HepG2 (cell line): ENCODE data around the gene CAMK4. TPM values are rescaled to one million over a fixed set of nuclear protein-coding genes. Genes with fewer than 3 reads are reported as not detected.
A peak's percentile ranks its signal among the peaks of the same experiment; 100 is the strongest.

Experiments used
- ATAC-seq: fragments of 200-7000 bp; cut with Tn5 transposase; 3 replicates; pipeline ENCODE4 v1.9.1; 2020; ENCODE audit warnings: mild to moderate bottlenecking, moderate library complexity
- BruUV-seq: library from RNA; stranded (reverse); fragments of 400-500 nt; replicated peaks from 2 replicates; lab custom pipeline; 2021; lab: Mats Ljungman, UMichigan
- CTCF ChIA-PET: fragments of 300-600 bp; formaldehyde crosslinking; extraction: SDS; loops from one replicate; lab custom pipeline; 2021; ENCODE audit warnings: low total read pairs, inconsistent platforms, low intra/inter-chr PET ratio; lab: Yijun Ruan, JAX
- POLR2A ChIA-PET: fragments of 350-600 bp; sonication (Branson Sonifier 250); formaldehyde crosslinking; loops from one replicate; lab custom pipeline; 2020; ENCODE audit warnings: antibody characterized with exemption, inconsistent platforms; lab: Yijun Ruan, JAX
- DNase-seq: peaks from one replicate; pipeline ENCODE4 v3.0.0-alpha.2; 2015; ENCODE audit warnings: low spot score
- FAIRE-seq: peaks from 3 replicates; lab custom pipeline; 2011; peaks lifted over from hg19 to GRCh38; lab: Jason Lieb, UNC
- H2AFZ ChIP-seq: one replicate; pipeline ENCODE4 v1.6.1; 2011; ENCODE audit warnings: low read length, inconsistent platforms
- H3K27ac ChIP-seq: fragments of 300-600 bp; 3 replicates; pipeline ENCODE4 v1.8.0; 2011; ENCODE audit warnings: mixed run types, mild to moderate bottlenecking, mixed read lengths, low read length, inconsistent platforms; ENCODE audit not compliant: insufficient read depth; ENCODE audit errors: extremely low read length
- H3K27me3 ChIP-seq, 2 experiments: fragments of 200-600 bp in 1 of 2; 2 replicates in 1 of 2; 3 replicates in 1 of 2; pipeline versions ENCODE4 v1.6.0 to v1.8.0; 2011; ENCODE audit warnings: low read length in 2 of 2, mild to moderate bottlenecking in 2 of 2, moderate library complexity in 2 of 2, inconsistent platforms in 1 of 2; ENCODE audit not compliant: insufficient read depth in 2 of 2, control insufficient read depth in 1 of 2
- H3K36me3 ChIP-seq, 2 experiments: fragments of 200-600 bp in 1 of 2; replicated peaks in 1 of 2; 2 replicates in 1 of 2; 3 replicates in 1 of 2; pipeline versions ENCODE4 v1.5.1 to v1.8.0; 2011; ENCODE audit warnings: low read length in 2 of 2, inconsistent platforms in 1 of 2; ENCODE audit not compliant: insufficient read depth in 2 of 2, control insufficient read depth in 1 of 2
- H3K4me1 ChIP-seq: 2 replicates; pipeline ENCODE4 v1.5.1; 2012; ENCODE audit warnings: low read length, inconsistent platforms; ENCODE audit not compliant: insufficient read depth
- H3K4me2 ChIP-seq: 2 replicates; pipeline ENCODE4 v1.6.0; 2011; ENCODE audit warnings: low read depth, low read length, inconsistent platforms
- H3K4me3 ChIP-seq, 3 experiments: fragments of 200-600 bp in 1 of 3; sonication (generic), shearing (Covaris generic) in 1 of 3; replicated peaks in 1 of 3; 2 replicates each; pipeline ENCODE4 v1.5.1; 2011 to 2016; ENCODE audit warnings: low read length in 3 of 3, inconsistent platforms in 2 of 3, low read depth in 2 of 3, mild to moderate bottlenecking in 2 of 3, control low read depth in 1 of 3, mixed read lengths in 1 of 3; ENCODE audit not compliant: insufficient read depth in 1 of 3
- H3K79me2 ChIP-seq: one replicate; pipeline ENCODE4 v1.6.1; 2011; ENCODE audit warnings: low read length, inconsistent platforms; ENCODE audit not compliant: insufficient read depth
- H3K9ac ChIP-seq: 2 replicates; pipeline ENCODE4 v1.6.0; 2011; ENCODE audit warnings: mild to moderate bottlenecking, low read depth, low read length, inconsistent platforms; ENCODE audit not compliant: insufficient read depth
- H3K9me3 ChIP-seq: 2 replicates; pipeline ENCODE4 v1.5.1; 2012; ENCODE audit warnings: mild to moderate bottlenecking, low read length
- H4K20me1 ChIP-seq: 2 replicates; pipeline ENCODE4 v1.6.0; 2011; ENCODE audit warnings: inconsistent platforms, mild to moderate bottlenecking, low read length, moderate library complexity; ENCODE audit not compliant: insufficient read depth
- CHD4 ChIP-seq: fragments of 200-600 bp; sonication (generic); IDR thresholded peaks from 2 replicates; pipeline ENCODE4 v1.7.0; 2017; ENCODE audit warnings: mild to moderate bottlenecking, low read length, borderline replicate concordance
- RAD51 ChIP-seq: fragments of 450-650 bp; IDR thresholded peaks from 2 replicates; pipeline ENCODE4 v1.6.1; 2016; ENCODE audit warnings: borderline replicate concordance
- RBFOX2 ChIP-seq: fragments of 200-400 bp; formaldehyde crosslinking; IDR thresholded peaks from 2 replicates; pipeline ENCODE4 v1.6.1; 2017; ENCODE audit warnings: low read depth, mild to moderate bottlenecking, low read length
- RBM22 ChIP-seq: fragments of 200-400 bp; formaldehyde crosslinking; optimal IDR thresholded peaks from 2 replicates; pipeline ENCODE3; 2017; ENCODE audit warnings: mild to moderate bottlenecking, low read length, moderate library complexity
- U2AF1 ChIP-seq: fragments of 200-400 bp; formaldehyde crosslinking; optimal IDR thresholded peaks from 2 replicates; pipeline ENCODE3; 2017; ENCODE audit warnings: mild to moderate bottlenecking, low read depth, low read length
- ZBTB7A ChIP-seq: sonication (generic); formaldehyde crosslinking; IDR thresholded peaks from 2 replicates; pipeline ENCODE4 v1.8.0; 2022; ENCODE audit warnings: mild to moderate bottlenecking, missing genetic modification reagents
- ZNF292 ChIP-seq: sonication (generic); formaldehyde crosslinking; IDR thresholded peaks from 2 replicates; pipeline ENCODE4 v1.8.1; 2022; ENCODE audit warnings: mild to moderate bottlenecking, low read depth, missing genetic modification reagents, borderline replicate concordance
- ZNF782 ChIP-seq: sonication (generic); formaldehyde crosslinking; IDR thresholded peaks from 2 replicates; pipeline ENCODE4 v1.4.0; 2020; ENCODE audit warnings: missing genetic modification reagents, mild to moderate bottlenecking, borderline replicate concordance
- ZSCAN30 ChIP-seq: sonication (generic); formaldehyde crosslinking; IDR thresholded peaks from 2 replicates; pipeline ENCODE4 v1.5.0; 2020; ENCODE audit warnings: mild to moderate bottlenecking, missing genetic modification reagents
- WGBS: methylation state at CpG from one replicate; pipeline ENCODE4 v1.1.6; 2017; ENCODE audit warnings: low lambda C conversion rate; 5-methylcytosine and 5-hydroxymethylcytosine counted together
- in situ Hi-C: cut with HindIII; loops from 2 replicates; pipeline ENCODE4 v1.10.0; 2017; ENCODE audit warnings: low pct_unique_long_range_greater_than_20kb; ENCODE audit not compliant: extremely low pct_ligation_motif_present
- intact Hi-C: fragments of 100-400 bp; cut with micrococcal nuclease; formaldehyde crosslinking; loops from one replicate; pipeline ENCODE4 v1.10.0; 2022; ENCODE audit not compliant: unreplicated experiment
- polyA plus RNA-seq, 8 experiments: library from polyadenylated mRNA; depleted of rRNA in 3 of 8; stranded (reverse) in 7 of 8; unstranded in 1 of 8; fragments of >200 nt; fragmentation: Illumina TruSeq in 4 of 8; extraction: Trizol in 4 of 8; gene quantifications; 2 replicates each; pipeline versions ENCODE4 v1.2.1 to v1.2.3, GENCODE V29; 2011 to 2016; ENCODE audit warnings: low read depth in 4 of 8, missing spikeins in 1 of 8, mixed read lengths in 1 of 8; ENCODE audit not compliant: insufficient read depth in 1 of 8
- total RNA-seq, 5 experiments: library from RNA; depleted of rRNA; stranded (reverse); fragments of >200 nt; fragmentation: Illumina TruSeq; extraction: Trizol; gene quantifications; 2 replicates each; pipeline ENCODE4 v1.2.3, GENCODE V29; 2016; ENCODE audit warnings: low read depth in 1 of 5
- TF ChIP-seq, protein P1 (sequence below): sonication (generic); formaldehyde crosslinking; IDR thresholded peaks from 2 replicates; pipeline ENCODE4 v1.5.0; 2020; ENCODE audit warnings: missing genetic modification reagents
- TF ChIP-seq, protein P2 (sequence below), 2 experiments: sonication (generic) in 1 of 2; formaldehyde crosslinking in 1 of 2; IDR thresholded peaks; 2 replicates each; pipeline versions ENCODE4 v1.5.1 to v1.6.1; 2011 to 2020; ENCODE audit warnings: borderline replicate concordance in 1 of 2, low read depth in 1 of 2, low read length in 1 of 2, mild to moderate bottlenecking in 1 of 2, missing genetic modification reagents in 1 of 2, moderate library complexity in 1 of 2
- TF ChIP-seq, protein P3 (sequence below): sonication (generic); formaldehyde crosslinking; IDR thresholded peaks from 2 replicates; pipeline ENCODE4 v1.9.0; 2021; ENCODE audit warnings: missing genetic modification reagents, mild to moderate bottlenecking, borderline replicate concordance

Gene CAMK4
- total and polyA plus RNA-seq, 2 of the 13 experiments (the other 11 are each of a cell fraction or from before 2014, with no cell fraction given): not detected

DNA sequence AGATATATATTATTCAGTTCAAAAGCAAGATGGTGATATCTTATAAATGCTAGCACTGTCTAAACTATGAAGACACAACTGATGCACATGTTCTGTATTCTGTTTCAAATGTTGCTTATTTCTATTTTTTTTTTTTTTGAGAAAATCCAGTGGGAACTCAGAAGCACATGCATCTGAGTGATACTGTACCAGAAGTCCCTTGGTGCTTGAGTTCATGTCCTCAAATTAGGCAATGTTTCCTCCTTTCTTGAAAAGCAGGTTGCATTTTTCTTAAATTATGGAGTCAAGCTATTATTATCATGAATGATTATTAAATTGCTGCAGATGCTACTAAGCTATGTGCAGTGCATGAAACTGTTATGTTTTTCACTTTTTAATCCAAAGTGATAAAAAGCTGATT is 70.4 kb downstream of the CAMK4 start (continued):
- no peak for TF ChIP-seq RBM22
- TF ChIP-seq ZNF292 (CRISPR knock-in tag): no peak
- no peak for TF ChIP-seq CHD4
- TF ChIP-seq ZNF782 (CRISPR knock-in tag): no peak
- TF ChIP-seq ZBTB7A (CRISPR knock-in tag): no peak
- TF ChIP-seq, protein P1, sequence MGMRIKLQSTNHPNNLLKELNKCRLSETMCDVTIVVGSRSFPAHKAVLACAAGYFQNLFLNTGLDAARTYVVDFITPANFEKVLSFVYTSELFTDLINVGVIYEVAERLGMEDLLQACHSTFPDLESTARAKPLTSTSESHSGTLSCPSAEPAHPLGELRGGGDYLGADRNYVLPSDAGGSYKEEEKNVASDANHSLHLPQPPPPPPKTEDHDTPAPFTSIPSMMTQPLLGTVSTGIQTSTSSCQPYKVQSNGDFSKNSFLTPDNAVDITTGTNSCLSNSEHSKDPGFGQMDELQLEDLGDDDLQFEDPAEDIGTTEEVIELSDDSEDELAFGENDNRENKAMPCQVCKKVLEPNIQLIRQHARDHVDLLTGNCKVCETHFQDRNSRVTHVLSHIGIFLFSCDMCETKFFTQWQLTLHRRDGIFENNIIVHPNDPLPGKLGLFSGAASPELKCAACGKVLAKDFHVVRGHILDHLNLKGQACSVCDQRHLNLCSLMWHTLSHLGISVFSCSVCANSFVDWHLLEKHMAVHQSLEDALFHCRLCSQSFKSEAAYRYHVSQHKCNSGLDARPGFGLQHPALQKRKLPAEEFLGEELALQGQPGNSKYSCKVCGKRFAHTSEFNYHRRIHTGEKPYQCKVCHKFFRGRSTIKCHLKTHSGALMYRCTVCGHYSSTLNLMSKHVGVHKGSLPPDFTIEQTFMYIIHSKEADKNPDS (CRISPR knock-in tag): no peak
- no peak for TF ChIP-seq U2AF1
- no peak for TF ChIP-seq RBFOX2

DNA sequence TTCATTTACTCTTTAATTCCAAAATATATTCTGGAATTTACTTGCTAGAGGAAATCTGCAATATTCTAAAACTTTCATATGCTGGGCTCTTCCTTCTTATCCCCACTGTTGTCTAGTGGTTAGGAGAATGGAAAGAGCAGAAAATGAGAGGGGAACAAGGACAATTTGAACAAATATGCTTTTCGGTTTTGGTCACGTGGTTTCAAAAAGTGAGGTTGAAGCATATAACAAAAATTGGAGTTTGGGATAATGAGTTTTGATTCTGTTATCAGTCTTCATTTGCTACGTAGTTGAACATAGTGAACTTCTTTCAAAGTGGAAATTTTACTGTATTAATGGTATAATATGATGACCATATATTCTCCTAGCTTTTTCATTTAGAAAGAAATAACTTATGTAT is 71.5 kb downstream of the CAMK4 start:
- H3K9ac ChIP-seq: no peak overlapping the region
- no TSS peak for BruUV-seq
- in situ Hi-C loops: no loop called here

More for the DNA sequence above, 71.5 kb downstream of the CAMK4 start:
- FAIRE-seq (no peak), ATAC-seq (no peak), DNase-seq (no peak)
- Histone ChIP-seq H3K27ac (no peak overlapping the region), H3K9me3 (no peaks in the 10 kb centered on the region; the same call in 1 of the 2 replicates), H4K20me1 (no peaks in the 10 kb centered on the region), H3K4me3 (no peak overlapping the region), H3K4me1 (no peaks in the 10 kb centered on the region), H3K27me3 (no peaks in the 10 kb centered on the region), H3K36me3 (no peaks in the 10 kb centered on the region), H3K4me2 (no peak overlapping the region), H3K79me2 (no peaks in the 10 kb centered on the region), H2AFZ (no peak overlapping the region)
- WGBS: 3% methylated on average over 3 of the region's 3 CpGs
- POLR2A ChIA-PET: no interaction called here
- intact Hi-C loops: no loop called here
- CTCF ChIA-PET: no interaction called here
- TF ChIP-seq RAD51: peak; percentile 56; the same call in 1 of the 2 replicates
- TF ChIP-seq, protein P2, sequence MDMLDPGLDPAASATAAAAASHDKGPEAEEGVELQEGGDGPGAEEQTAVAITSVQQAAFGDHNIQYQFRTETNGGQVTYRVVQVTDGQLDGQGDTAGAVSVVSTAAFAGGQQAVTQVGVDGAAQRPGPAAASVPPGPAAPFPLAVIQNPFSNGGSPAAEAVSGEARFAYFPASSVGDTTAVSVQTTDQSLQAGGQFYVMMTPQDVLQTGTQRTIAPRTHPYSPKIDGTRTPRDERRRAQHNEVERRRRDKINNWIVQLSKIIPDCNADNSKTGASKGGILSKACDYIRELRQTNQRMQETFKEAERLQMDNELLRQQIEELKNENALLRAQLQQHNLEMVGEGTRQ (IDR thresholded peaks at IDR 0.05; ENCODE audit: low read depth, low read length): peak; percentile 17; the same call in 1 of the 2 replicates
- TF ChIP-seq, protein P2 (CRISPR knock-in tag; IDR thresholded peaks at IDR 0.05; ENCODE audit: borderline replicate concordance): no peak
- TF ChIP-seq, protein P3, sequence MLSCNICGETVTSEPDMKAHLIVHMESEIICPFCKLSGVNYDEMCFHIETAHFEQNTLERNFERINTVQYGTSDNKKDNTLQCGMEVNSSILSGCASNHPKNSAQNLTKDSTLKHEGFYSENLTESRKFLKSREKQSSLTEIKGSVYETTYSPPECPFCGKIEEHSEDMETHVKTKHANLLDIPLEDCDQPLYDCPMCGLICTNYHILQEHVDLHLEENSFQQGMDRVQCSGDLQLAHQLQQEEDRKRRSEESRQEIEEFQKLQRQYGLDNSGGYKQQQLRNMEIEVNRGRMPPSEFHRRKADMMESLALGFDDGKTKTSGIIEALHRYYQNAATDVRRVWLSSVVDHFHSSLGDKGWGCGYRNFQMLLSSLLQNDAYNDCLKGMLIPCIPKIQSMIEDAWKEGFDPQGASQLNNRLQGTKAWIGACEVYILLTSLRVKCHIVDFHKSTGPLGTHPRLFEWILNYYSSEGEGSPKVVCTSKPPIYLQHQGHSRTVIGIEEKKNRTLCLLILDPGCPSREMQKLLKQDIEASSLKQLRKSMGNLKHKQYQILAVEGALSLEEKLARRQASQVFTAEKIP (CRISPR knock-in tag): no peak
- TF ChIP-seq ZSCAN30: no peak
